Measurements from ENCODE around the gene NOL4.

GRCh38 chr18:34203866-34204265 lies 20.8 kb downstream of the NOL4 start:
- TF ChIP-seq POLR2A (IDR thresholded peaks at IDR 0.05) = no peak
- no peak for TF ChIP-seq CTCF (IDR thresholded peaks at IDR 0.05)
